ENCODE results near the gene SPAG9.

SPAG9 gene

GRCh38 chr17:50914505-50915063 is 206.1 kb downstream of the SPAG9 start:
- no peak for TF ChIP-seq CTCF (IDR thresholded peaks at IDR 0.05; ENCODE audit: low read depth, low read length, missing control alignments)
- Histone ChIP-seq H3K27ac (no peak overlapping the region), H3K36me3 (replicated peaks) (no peaks in the 10 kb centered on the region), H3K27me3 (replicated peaks) (peaks cover 3% of the 10 kb centered on the region), H3K4me3 (ENCODE audit: low read depth, low read length) (no peak overlapping the region)
- in situ Hi-C loops (cut with HindIII; ENCODE audit: low pct_ligation_motif_present, low sequenced_read_pairs), result no loop called here
- DNase-seq, result no peak

- in situ Hi-C loops (cut with HindIII; ENCODE audit: low pct_ligation_motif_present, low sequenced_read_pairs), result no loop called here
- Histone ChIP-seq H3K27ac (no peak overlapping the region), H3K27me3 (replicated peaks) (peaks cover 3% of the 10 kb centered on the region), H3K36me3 (replicated peaks) (no peaks in the 10 kb centered on the region), H3K4me3 (ENCODE audit: low read depth, low read length) (no peak overlapping the region)
- no peak for TF ChIP-seq CTCF (IDR thresholded peaks at IDR 0.05; ENCODE audit: low read depth, low read length, missing control alignments)
- no peak for DNase-seq
Observed at GRCh38 chr17:50913120-50913519, 207.5 kb downstream of the SPAG9 start.

All from brain microvascular endothelial cell (primary cell).